ENCODE data around the gene RCSD1. TPM values are rescaled to one million over a fixed set of nuclear protein-coding genes. Genes with fewer than 3 reads are reported as not detected.

RCSD1 gene
- total and polyA plus RNA-seq, 8 donors: 12.2 to 21.9 (median 21.3) TPM

DNA sequence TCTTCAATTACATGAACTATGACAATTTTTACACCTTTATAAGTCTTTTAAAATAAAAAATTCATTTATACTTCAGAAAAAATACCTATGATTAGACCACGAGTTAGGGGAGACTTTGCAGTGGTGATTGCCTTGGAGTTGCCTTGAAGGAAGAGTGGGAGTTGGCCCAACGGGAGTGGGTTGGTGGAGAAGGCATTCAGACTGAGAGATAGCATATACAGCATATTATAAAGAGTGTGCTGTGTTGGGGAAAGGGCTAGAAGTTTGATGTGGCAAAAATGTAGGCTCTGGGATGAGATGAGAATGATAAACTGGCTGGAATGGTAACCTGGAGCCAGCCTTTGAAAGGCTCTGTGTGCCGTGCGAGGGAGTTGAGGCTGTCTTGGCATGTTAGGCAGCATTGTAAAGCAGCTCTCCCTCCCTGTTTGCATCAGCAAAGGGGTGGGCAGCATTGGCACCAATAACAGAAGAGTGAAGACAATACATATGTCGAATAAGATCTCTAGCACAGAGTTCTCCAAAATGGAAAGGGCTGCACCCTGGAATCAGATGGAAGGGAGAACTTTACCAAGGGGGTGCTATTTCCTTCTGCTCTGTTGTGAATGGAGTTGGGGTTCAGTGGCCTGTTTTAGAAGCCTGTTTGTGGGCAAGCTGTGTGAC is 116.1 kb downstream of the RCSD1 start:
- TF ChIP-seq, protein P1, sequence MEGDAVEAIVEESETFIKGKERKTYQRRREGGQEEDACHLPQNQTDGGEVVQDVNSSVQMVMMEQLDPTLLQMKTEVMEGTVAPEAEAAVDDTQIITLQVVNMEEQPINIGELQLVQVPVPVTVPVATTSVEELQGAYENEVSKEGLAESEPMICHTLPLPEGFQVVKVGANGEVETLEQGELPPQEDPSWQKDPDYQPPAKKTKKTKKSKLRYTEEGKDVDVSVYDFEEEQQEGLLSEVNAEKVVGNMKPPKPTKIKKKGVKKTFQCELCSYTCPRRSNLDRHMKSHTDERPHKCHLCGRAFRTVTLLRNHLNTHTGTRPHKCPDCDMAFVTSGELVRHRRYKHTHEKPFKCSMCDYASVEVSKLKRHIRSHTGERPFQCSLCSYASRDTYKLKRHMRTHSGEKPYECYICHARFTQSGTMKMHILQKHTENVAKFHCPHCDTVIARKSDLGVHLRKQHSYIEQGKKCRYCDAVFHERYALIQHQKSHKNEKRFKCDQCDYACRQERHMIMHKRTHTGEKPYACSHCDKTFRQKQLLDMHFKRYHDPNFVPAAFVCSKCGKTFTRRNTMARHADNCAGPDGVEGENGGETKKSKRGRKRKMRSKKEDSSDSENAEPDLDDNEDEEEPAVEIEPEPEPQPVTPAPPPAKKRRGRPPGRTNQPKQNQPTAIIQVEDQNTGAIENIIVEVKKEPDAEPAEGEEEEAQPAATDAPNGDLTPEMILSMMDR (IDR thresholded peaks at IDR 0.05): no peak

DNA sequence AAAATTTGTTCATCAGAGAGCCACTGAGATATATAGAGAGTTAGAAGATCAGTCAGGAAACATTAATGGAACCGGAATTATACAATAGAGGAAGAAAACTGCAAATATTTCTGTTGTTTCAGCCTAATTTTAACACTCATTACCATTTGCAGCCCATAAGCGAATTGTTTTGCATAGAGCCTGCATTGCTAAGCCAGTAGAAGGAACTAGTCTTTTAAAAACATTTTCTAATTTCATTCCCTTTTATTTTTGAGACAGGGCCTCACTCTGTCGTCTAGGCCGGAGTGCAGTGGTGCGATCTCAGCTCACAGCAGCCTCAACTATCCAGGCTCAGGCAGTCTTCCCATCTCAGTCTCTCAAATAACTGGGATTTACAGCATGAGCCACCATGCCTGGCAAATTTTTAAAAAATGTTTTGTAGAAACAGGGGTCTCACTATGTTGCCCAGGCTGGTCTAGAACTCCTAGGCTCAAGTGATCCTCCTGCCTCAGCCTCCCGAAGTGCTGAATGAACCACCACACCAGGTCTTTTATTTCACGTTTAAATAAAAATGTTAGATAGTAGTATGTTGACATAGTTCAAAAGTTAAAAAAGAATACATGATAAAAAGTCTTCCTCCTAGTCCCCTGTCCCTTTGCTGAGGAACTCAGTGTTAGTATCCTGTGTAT is 117.1 kb downstream of the RCSD1 start:
- Histone ChIP-seq H3K4me3 (no peak overlapping the region), H3K4me1 (peaks cover 14 to 20% of the 10 kb centered on the region in 2 donors), H3K27ac (no peak overlapping the region), H3K36me3 (no peaks in the 10 kb centered on the region), H3K27me3 (no peaks in the 10 kb centered on the region), H3K9me3 (no peaks in the 10 kb centered on the region)
- TF ChIP-seq, protein P1 (IDR thresholded peaks at IDR 0.05): no peak
- DNase-seq (no peak), ATAC-seq (no peak)
- intact Hi-C loops (cut with DNase I): no loop called here

More for the DNA sequence above, 116.1 kb downstream of the RCSD1 start:
- H3K4me1 ChIP-seq: peaks cover 12 to 14% of the 10 kb centered on the region in 2 donors
- no peaks in the 10 kb centered on the region for H3K27me3 ChIP-seq
- no peak overlapping the region for H3K27ac ChIP-seq
- no peaks in the 10 kb centered on the region for H3K36me3 ChIP-seq
- no peak for DNase-seq
- no peaks in the 10 kb centered on the region for H3K9me3 ChIP-seq
- intact Hi-C loops (cut with DNase I): no loop called here
- no peak overlapping the region for H3K4me3 ChIP-seq
- no peak for ATAC-seq

DNA sequence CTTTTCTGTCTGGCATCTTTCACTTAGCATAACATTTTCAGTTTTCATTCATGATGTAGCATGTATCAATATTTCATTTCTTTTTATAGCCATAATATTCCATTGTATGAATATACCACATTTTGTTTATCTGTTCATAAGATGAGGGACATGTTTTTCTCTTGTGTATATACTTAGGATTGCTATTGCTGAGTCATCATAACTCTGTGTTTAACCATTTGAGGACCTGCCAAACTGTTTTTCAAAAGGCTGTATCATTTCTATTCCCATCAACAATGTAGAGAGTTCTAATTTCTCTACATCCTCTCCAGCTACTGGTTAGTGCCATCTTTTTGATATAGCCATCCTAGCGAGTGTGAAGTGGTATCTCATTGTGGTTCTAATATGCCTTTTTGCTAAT is 118.0 kb downstream of the RCSD1 start:
- intact Hi-C loops (cut with DNase I): no loop called here
- DNase-seq: no peak
- Histone ChIP-seq H3K36me3 (no peaks in the 10 kb centered on the region), H3K9me3 (no peaks in the 10 kb centered on the region), H3K4me3 (no peak overlapping the region), H3K27me3 (no peaks in the 10 kb centered on the region), H3K4me1 (peaks cover 20 to 29% of the 10 kb centered on the region in 2 donors), H3K27ac (no peak overlapping the region)
- ATAC-seq: no peak
- TF ChIP-seq, protein P1 (IDR thresholded peaks at IDR 0.05): no peak

DNA sequence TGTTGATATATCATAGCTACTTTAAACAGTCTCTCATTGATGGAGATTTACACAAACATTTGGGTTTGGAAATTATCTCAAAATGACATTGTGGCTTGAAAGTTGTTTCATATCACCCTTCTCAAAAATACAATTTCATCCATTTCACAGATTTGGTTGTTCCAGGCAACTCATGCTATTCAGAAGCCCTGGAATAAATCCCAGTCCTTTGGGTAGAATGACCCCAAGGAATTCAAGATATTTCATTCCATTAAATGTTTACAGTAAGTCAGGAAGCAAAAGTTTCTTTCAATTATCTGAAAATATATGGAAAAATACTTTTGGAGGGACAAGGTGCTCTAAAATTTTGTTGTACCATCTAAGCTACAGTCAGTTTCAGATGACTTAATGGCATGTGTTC is 118.9 kb downstream of the RCSD1 start:
- Histone ChIP-seq H3K4me3 (no peak overlapping the region), H3K36me3 (no peaks in the 10 kb centered on the region), H3K27me3 (no peaks in the 10 kb centered on the region), H3K4me1 (peaks cover 20 to 37% of the 10 kb centered on the region in 2 donors), H3K9me3 (no peaks in the 10 kb centered on the region), H3K27ac (no peak overlapping the region)
- TF ChIP-seq, protein P1 (IDR thresholded peaks at IDR 0.05): no peak
- DNase-seq: no peak
- no peak for ATAC-seq
- intact Hi-C loops (cut with DNase I): no loop called here

DNA sequence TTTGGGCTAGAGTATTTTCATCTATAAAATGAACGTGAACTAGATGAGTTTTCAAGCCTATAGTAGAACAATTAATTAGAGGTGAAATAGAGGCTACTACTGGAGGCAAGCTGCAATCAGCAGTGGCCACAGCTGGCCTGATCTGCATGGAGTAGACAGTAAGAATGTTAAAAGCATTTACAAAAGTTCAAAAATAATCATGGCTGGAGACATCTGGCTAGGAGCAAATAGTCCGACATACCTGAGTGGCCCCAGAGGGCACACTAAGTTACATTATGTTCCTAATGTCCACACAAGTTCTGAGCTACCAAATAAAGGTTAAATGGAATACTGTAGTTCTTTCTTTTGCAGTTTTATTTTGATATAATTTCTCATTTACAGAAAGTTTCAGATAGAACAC is 119.7 kb downstream of the RCSD1 start:
- intact Hi-C loops (cut with DNase I): no loop called here
- Histone ChIP-seq H3K27ac (no peak overlapping the region), H3K4me1 (peaks cover 20 to 37% of the 10 kb centered on the region in 2 donors)

More for the DNA sequence above, 119.7 kb downstream of the RCSD1 start:
- DNase-seq: no peak
- H3K4me3 ChIP-seq: no peak overlapping the region
- no peaks in the 10 kb centered on the region for H3K36me3 ChIP-seq
- no peak for ATAC-seq
- H3K27me3 ChIP-seq: no peaks in the 10 kb centered on the region
- TF ChIP-seq, protein P1 (IDR thresholded peaks at IDR 0.05): no peak
- no peaks in the 10 kb centered on the region for H3K9me3 ChIP-seq
